HEK293 (cell line): ENCODE data around the gene S100A2.

ENCODE experiments used
- CTCF ChIA-PET: fragments of 350-600 bp; formaldehyde crosslinking; extraction: SDS; loops from one replicate; lab custom pipeline; 2021; ENCODE audit warnings: antibody characterized with exemption; lab: Yijun Ruan, JAX
- POLR2A ChIA-PET: fragments of 300-600 bp; formaldehyde crosslinking; extraction: SDS; loops from one replicate; lab custom pipeline; 2020; ENCODE audit warnings: antibody characterized with exemption, inconsistent platforms; lab: Yijun Ruan, JAX
- H3K27ac ChIP-seq: fragments of 200-500 bp; sonication (Bioruptor generic); 2 replicates; pipeline ENCODE4 v1.5.1; 2014; ENCODE audit warnings: low read depth, low read length, control low read depth, inconsistent platforms; ENCODE audit errors: extremely low read depth
- H3K36me3 ChIP-seq, 2 experiments: fragments of 200-500 bp in 1 of 2; sonication (Bioruptor generic) in 1 of 2; 1 replicate in 1 of 2; 2 replicates in 1 of 2; pipeline ENCODE4 v1.5.1; 2014 to 2017; ENCODE audit warnings: inconsistent platforms in 2 of 2, low read length in 2 of 2; ENCODE audit not compliant: control insufficient read depth in 2 of 2, insufficient read depth in 1 of 2
- H3K4me1 ChIP-seq: fragments of 200-500 bp; sonication (Bioruptor generic); 2 replicates; pipeline ENCODE4 v1.5.1; 2014; ENCODE audit warnings: mild to moderate bottlenecking, low read length, inconsistent platforms; ENCODE audit not compliant: control insufficient read depth, insufficient read depth
- H3K4me3 ChIP-seq: 2 replicates; pipeline ENCODE4 v1.5.1; 2011; ENCODE audit warnings: low read depth, mild to moderate bottlenecking, control low read depth, low read length, moderate library complexity
- H3K9me3 ChIP-seq: fragments of 200-500 bp; sonication (Bioruptor generic); 2 replicates; pipeline ENCODE4 v1.5.1; 2014; ENCODE audit warnings: low read depth, low read length, inconsistent platforms; ENCODE audit not compliant: control insufficient read depth, insufficient read depth
- BCL11A ChIP-seq: fragments of 450-650 bp; formaldehyde crosslinking; IDR thresholded peaks from 2 replicates; pipeline ENCODE4 v1.5.1; 2016; ENCODE audit warnings: low read depth, missing biosample characterization, missing genetic modification characterization
- BCL6B ChIP-seq: fragments of 450-650 bp; formaldehyde crosslinking; IDR thresholded peaks from 2 replicates; pipeline ENCODE4 v1.5.1; 2017; ENCODE audit warnings: missing biosample characterization, missing genetic modification characterization
- EGR2 ChIP-seq: fragments of 450-650 bp; formaldehyde crosslinking; IDR thresholded peaks from 2 replicates; pipeline ENCODE4 v1.5.1; 2016; ENCODE audit warnings: low read depth, missing biosample characterization, missing genetic modification characterization
- GFI1B ChIP-seq: fragments of 450-650 bp; formaldehyde crosslinking; IDR thresholded peaks from 2 replicates; pipeline ENCODE4 v1.5.1; 2016; ENCODE audit warnings: missing biosample characterization, missing genetic modification characterization
- KLF1 ChIP-seq: fragments of 450-650 bp; formaldehyde crosslinking; IDR thresholded peaks from 2 replicates; pipeline ENCODE4 v1.5.1; 2016; ENCODE audit warnings: missing biosample characterization, missing genetic modification characterization
- KLF9 ChIP-seq: fragments of 450-650 bp; formaldehyde crosslinking; IDR thresholded peaks from 2 replicates; pipeline ENCODE4 v1.5.1; 2016; ENCODE audit warnings: missing biosample characterization, missing genetic modification characterization, low read depth
- SP3 ChIP-seq: fragments of 450-650 bp; formaldehyde crosslinking; IDR thresholded peaks from 2 replicates; pipeline ENCODE4 v1.5.1; 2016; ENCODE audit warnings: missing biosample characterization, missing genetic modification characterization
- ZBTB10 ChIP-seq: fragments of 450-650 bp; formaldehyde crosslinking; IDR thresholded peaks from 2 replicates; pipeline ENCODE4 v1.5.1; 2016; ENCODE audit warnings: missing biosample characterization, missing genetic modification characterization
- ZBTB20 ChIP-seq: fragments of 450-650 bp; formaldehyde crosslinking; IDR thresholded peaks from 2 replicates; pipeline ENCODE4 v1.5.1; 2016; ENCODE audit warnings: missing biosample characterization, missing genetic modification characterization
- ZFHX2 ChIP-seq: fragments of 450-650 bp; formaldehyde crosslinking; conservative IDR thresholded peaks from 2 replicates; pipeline ENCODE4 v1.5.1; 2016; ENCODE audit warnings: missing biosample characterization, missing genetic modification characterization
- ZNF138 ChIP-seq: fragments of 450-650 bp; formaldehyde crosslinking; IDR thresholded peaks from 2 replicates; pipeline ENCODE4 v1.5.1; 2016; ENCODE audit warnings: missing biosample characterization, missing genetic modification characterization, borderline replicate concordance
- ZNF146 ChIP-seq: fragments of 450-650 bp; formaldehyde crosslinking; IDR thresholded peaks from 2 replicates; pipeline ENCODE4 v1.5.1; 2016; ENCODE audit warnings: missing biosample characterization, missing genetic modification characterization
- ZNF155 ChIP-seq: fragments of 450-650 bp; formaldehyde crosslinking; IDR thresholded peaks from 2 replicates; pipeline ENCODE4 v1.5.1; 2016; ENCODE audit warnings: missing biosample characterization, missing genetic modification characterization
- ZNF157 ChIP-seq: fragments of 450-650 bp; formaldehyde crosslinking; IDR thresholded peaks from 2 replicates; pipeline ENCODE4 v1.5.1; 2016; ENCODE audit warnings: missing biosample characterization, missing genetic modification characterization
- ZNF223 ChIP-seq: fragments of 450-650 bp; formaldehyde crosslinking; IDR thresholded peaks from 2 replicates; pipeline ENCODE4 v1.5.1; 2016; ENCODE audit warnings: missing biosample characterization, missing genetic modification characterization
- ZNF239 ChIP-seq: fragments of 450-650 bp; formaldehyde crosslinking; IDR thresholded peaks from 2 replicates; pipeline ENCODE4 v1.5.1; 2016; ENCODE audit warnings: missing biosample characterization, missing genetic modification characterization
- ZNF24 ChIP-seq: fragments of 450-650 bp; formaldehyde crosslinking; IDR thresholded peaks from 2 replicates; pipeline ENCODE4 v1.5.1; 2016; ENCODE audit warnings: missing biosample characterization, missing genetic modification characterization
- ZNF366 ChIP-seq: fragments of 450-650 bp; formaldehyde crosslinking; conservative IDR thresholded peaks from 2 replicates; pipeline ENCODE4 v1.5.1; 2016; ENCODE audit warnings: missing biosample characterization, missing genetic modification characterization
- ZNF404 ChIP-seq: fragments of 450-650 bp; formaldehyde crosslinking; IDR thresholded peaks from 2 replicates; pipeline ENCODE4 v1.5.1; 2017; ENCODE audit warnings: missing biosample characterization, missing genetic modification characterization
- ZNF558 ChIP-seq: fragments of 450-650 bp; formaldehyde crosslinking; IDR thresholded peaks from 2 replicates; pipeline ENCODE4 v1.5.1; 2016; ENCODE audit warnings: missing biosample characterization, missing genetic modification characterization
- ZNF571 ChIP-seq: fragments of 450-650 bp; formaldehyde crosslinking; IDR thresholded peaks from 2 replicates; pipeline ENCODE4 v1.5.0; 2017; ENCODE audit warnings: missing biosample characterization, missing genetic modification characterization
- ZNF704 ChIP-seq: fragments of 450-650 bp; formaldehyde crosslinking; IDR thresholded peaks from 2 replicates; pipeline ENCODE4 v1.5.1; 2016; ENCODE audit warnings: missing biosample characterization, missing genetic modification characterization
- ZNF785 ChIP-seq: fragments of 450-650 bp; formaldehyde crosslinking; IDR thresholded peaks from 2 replicates; pipeline ENCODE4 v1.5.1; 2016; ENCODE audit warnings: missing biosample characterization, missing genetic modification characterization
- ZSCAN18 ChIP-seq: fragments of 450-650 bp; formaldehyde crosslinking; IDR thresholded peaks from 2 replicates; pipeline ENCODE4 v1.5.1; 2016; ENCODE audit warnings: missing biosample characterization, missing genetic modification characterization
- ZSCAN30 ChIP-seq: fragments of 450-650 bp; IDR thresholded peaks from 2 replicates; pipeline ENCODE4 v1.5.1; 2018; ENCODE audit warnings: missing biosample characterization, mild to moderate bottlenecking, missing genetic modification characterization, moderate library complexity
- TF ChIP-seq, protein P1 (sequence below): fragments of 450-650 bp; formaldehyde crosslinking; IDR thresholded peaks from 2 replicates; pipeline ENCODE4; 2016; ENCODE audit warnings: missing biosample characterization, missing genetic modification characterization

S100A2 gene

DNA sequence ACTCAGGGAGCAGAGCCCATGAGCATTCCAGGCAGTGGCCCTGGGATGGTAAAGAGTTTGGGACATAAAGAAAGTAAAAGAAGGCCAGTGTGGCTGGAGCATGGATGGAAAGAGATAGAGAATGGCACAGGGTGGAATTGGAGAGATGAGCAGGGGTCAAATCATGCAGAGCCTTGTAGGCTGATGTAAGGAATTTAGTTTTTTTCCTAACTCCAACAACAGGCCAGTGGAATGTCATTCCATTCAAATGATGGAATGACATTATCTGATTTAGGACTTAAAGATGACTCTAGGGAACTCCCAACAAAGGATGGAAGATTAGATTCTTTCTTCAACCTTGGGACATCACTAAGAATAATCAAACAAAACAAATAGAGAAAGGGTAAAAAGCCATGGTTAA, 12.8 kb upstream of the S100A2 start (continued):
- TF ChIP-seq, protein P1, sequence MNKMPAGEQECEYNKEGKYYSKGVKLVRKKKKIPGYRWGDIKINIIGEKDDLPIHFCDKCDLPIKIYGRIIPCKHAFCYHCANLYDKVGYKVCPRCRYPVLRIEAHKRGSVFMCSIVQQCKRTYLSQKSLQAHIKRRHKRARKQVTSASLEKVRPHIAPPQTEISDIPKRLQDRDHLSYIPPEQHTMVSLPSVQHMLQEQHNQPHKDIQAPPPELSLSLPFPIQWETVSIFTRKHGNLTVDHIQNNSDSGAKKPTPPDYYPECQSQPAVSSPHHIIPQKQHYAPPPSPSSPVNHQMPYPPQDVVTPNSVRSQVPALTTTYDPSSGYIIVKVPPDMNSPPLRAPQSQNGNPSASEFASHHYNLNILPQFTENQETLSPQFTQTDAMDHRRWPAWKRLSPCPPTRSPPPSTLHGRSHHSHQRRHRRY (tag by site-specific recombination), result no peak
- TF ChIP-seq ZNF785 (no peak), ZNF558 (tag by site-specific recombination) (no peak), BCL11A (no peak)
- TF ChIP-seq, all 188 proteins: peak for 0

- TF ChIP-seq EGR2 (tag by site-specific recombination), result peak; percentile 40
- TF ChIP-seq ZFHX2 (tag by site-specific recombination), result peak; percentile 61
- peak; percentile 99 for TF ChIP-seq KLF1 (tag by site-specific recombination)
- TF ChIP-seq GFI1B (tag by site-specific recombination), result no peak
- TF ChIP-seq ZNF138, result no peak
- CTCF ChIA-PET, result interaction anchor here (1.1 to 2.8 kb wide), 7 partner anchors 8 to 67 kb away, joined by 3 to 24 read pairs (median 5); partner anchors contain the start of genes S100A1 and S100A13
- Histone ChIP-seq H3K4me3 (no peak overlapping the region), H3K36me3 (no peaks in the 10 kb centered on the region), H3K27ac (no peak overlapping the region), H3K9me3 (no peaks in the 10 kb centered on the region), H3K4me1 (no peaks in the 10 kb centered on the region)
- POLR2A ChIA-PET, result interaction anchor here (0.7 to 1.7 kb wide), 7 partner anchors 10 to 70 kb away, joined by 3 to 11 read pairs (median 5); partner anchors contain the start of genes CHTOP and S100A13
Observed at GRCh38 chr1:153577624-153578051, 12.0 kb upstream of the S100A2 start.

DNA sequence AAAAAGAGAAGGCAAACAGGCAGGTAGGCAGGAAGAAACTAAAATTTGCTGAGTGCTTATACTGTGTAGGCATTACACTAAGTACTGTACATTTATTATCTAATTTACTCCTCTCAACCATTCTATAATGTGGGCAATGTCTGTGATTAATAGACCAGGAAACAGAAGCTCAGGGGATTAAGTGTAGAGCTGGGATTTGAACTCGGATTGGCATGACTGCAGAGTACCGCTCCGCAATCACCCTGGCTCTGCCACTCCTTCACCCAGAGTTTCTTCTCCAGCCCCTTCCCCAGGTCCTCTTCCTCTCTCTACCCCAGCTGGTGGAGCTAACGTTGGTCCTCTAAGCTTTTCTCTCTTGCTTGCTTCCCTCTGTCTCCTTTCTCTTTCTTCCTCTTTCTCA, 11.5 kb upstream of the S100A2 start:
- CTCF ChIA-PET, result interaction anchor here (1.1 to 2.8 kb wide), 7 partner anchors 8 to 67 kb away, joined by 3 to 24 read pairs (median 5); partner anchors contain the start of genes S100A1 and S100A13
- Histone ChIP-seq H3K36me3 (no peaks in the 10 kb centered on the region), H3K27ac (no peak overlapping the region), H3K4me1 (no peaks in the 10 kb centered on the region), H3K9me3 (no peaks in the 10 kb centered on the region), H3K4me3 (no peak overlapping the region)
- TF ChIP-seq ZNF157 (tag by site-specific recombination) (no peak), ZBTB10 (tag by site-specific recombination) (no peak), ZSCAN30 (tag by site-specific recombination) (no peak), ZNF366 (tag by site-specific recombination) (no peak), ZSCAN18 (tag by site-specific recombination) (no peak), ZNF223 (tag by site-specific recombination) (no peak), ZNF24 (no peak), ZNF404 (tag by site-specific recombination) (no peak), ZNF704 (no peak), ZBTB20 (tag by site-specific recombination) (no peak), KLF9 (tag by site-specific recombination) (no peak), ZNF146 (tag by site-specific recombination) (no peak), BCL6B (tag by site-specific recombination) (no peak), SP3 (no peak), ZNF155 (tag by site-specific recombination) (no peak), ZNF239 (tag by site-specific recombination) (no peak), ZNF571 (tag by site-specific recombination) (no peak)
- POLR2A ChIA-PET, result interaction anchor here (0.7 to 1.7 kb wide), 6 partner anchors 9 to 70 kb away, joined by 4 to 11 read pairs (median 6); partner anchors contain the start of genes CHTOP and S100A13
